ENCODE data around the gene RGS2.
A peak's percentile ranks its signal among the peaks of the same experiment; 100 is the strongest.

The RGS2 gene

GRCh38 chr1:192795916-192796618, 12.8 kb upstream of the RGS2 start:
- DNase-seq (ENCODE audit: low read depth), result no peak

- DNase-seq (ENCODE audit: low read depth), result no peak
Observed at GRCh38 chr1:192797143-192797542, 11.7 kb upstream of the RGS2 start.

GRCh38 chr1:192797891-192798290, 10.9 kb upstream of the RGS2 start:
- DNase-seq (ENCODE audit: low read depth), result no peak

GRCh38 chr1:192801451-192801850, 7.4 kb upstream of the RGS2 start:
- peak; percentile 15 for DNase-seq (ENCODE audit: low read depth)

GRCh38 chr1:192802406-192802805, 6.4 kb upstream of the RGS2 start:
- DNase-seq (ENCODE audit: low read depth), result no peak

DNA sequence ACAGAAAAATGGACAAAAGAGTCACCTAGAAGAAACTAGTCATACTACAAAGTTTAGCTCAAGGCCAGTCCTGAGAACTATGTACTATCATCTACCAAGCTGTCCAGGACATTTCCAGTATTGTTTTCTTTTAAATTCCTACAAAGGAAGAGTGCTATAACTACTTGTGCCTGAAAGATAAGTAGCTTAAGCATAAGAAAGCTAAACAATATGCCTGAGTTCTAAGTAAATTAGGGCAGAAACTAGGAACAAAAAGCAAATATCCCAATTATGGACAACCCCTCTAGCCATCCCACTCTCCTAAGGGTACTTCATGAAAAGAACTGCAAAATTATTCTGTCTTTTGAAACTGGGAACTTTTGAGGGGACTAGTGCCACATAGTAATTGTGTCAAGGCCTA, 5.3 kb upstream of the RGS2 start:
- no peak for DNase-seq (ENCODE audit: low read depth)

GRCh38 chr1:192805832-192806323, 3.0 kb upstream of the RGS2 start:
- peak; percentile 94 for DNase-seq (ENCODE audit: low read depth)

DNA sequence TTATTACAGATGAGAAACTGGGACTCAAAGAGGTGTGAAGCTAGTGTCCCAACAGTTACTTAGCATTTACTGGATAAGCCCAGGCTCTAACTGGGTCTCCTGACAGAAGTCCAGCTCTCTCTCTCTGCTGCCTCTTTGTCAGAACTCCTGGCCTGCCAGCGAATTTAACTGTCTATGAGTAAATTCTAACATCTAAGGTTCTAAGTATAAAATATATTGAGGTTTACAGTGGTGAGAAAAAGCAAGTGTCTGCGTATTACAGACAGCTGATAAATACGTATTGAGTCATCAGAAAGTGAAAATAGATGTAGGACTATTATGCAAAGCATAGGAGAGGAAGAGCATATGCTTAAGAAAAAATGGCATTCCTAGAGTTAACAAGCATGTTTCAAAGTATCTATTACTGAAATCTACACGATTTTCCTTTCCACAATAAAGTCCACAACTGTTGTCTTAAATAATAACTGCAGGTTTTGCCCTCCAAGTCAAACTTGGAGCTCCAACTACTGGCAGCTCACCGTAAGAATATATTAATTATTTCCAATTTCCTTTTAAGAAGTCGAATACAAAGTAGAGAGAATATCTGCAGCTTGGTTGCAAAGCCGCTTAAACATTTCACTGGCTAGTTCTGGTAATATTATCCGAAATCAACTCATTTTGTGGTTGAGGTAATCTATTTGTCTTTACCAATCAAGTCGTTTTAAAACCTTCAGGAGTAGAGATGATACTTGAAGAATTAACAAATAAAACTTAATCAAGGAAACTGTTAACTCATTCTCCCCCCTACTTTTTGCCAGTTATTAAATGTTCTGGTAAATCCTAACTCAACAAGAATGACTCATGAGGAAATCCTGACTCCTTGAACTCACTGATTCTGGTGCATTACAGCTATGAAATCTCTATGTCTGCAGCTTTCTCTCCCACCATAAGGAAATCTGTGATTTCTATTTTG, 1.4 kb upstream of the RGS2 start:
- DNase-seq (ENCODE audit: low read depth), result peak; percentile 73

DNA sequence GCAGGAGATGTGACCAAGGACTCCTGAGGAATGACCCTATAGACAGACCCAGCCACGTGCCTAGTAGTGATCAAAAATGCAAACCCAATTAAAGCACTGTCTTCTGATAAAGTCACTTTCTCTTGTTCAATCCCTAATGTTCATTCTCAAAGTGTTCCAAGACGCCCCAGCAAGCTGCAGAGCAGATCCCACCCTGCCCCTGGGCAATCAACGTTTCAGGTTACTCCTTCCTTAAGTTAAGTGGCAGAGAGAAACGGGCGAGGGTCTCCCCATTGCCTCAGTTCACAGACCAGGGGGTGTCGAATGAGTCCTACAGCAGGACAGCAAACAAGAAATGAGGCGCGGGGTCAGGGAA, 699 bp upstream of the RGS2 start:
- no peak for DNase-seq (ENCODE audit: low read depth)

DNA sequence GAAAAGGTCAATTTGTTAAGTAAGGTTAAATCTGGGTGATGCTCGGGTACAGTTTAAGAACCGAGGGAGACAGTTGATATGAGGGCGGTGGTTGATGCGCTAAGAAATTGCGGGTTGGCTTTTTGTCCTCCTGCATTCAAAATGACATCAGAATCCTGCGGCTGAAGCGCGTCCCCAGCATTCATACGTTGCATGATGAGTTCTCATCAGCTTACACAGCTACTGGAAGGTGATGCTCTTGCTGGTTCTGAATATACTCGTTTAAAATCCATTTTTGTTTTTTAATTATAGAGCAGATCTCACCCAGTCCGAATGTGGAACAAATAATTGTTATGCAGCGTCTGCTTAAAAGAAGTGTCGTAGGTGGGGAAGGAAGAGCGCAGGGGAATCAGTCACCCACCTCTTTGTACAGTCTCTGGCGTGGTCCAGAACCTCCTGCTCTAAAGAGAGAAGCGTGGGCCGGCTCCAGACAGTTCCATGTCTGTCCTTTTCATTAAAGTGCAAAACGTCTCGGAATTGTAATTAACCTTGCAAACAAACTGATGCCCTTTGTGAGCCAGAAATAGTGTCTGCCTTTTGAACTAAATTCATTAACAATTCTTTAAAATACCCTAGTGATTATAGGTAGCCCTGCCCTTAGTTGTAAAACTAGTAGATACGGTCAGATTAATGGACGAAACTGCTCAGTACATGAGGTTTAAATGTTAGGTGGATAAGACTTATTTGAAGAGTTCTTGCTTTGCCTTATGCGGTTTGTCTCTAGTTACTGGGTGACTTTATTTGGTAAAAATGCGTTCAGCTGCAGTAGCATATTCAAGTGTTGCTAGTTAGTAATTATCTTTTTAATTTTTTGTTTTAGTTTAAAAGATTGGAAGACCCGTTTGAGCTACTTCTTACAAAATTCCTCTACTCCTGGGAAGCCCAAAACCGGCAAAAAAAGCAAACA, 741 bp downstream of the RGS2 start:
- DNase-seq (ENCODE audit: low read depth), result peak; percentile 75

GRCh38 chr1:192810253-192810880, 1.5 kb downstream of the RGS2 start:
- no peak for DNase-seq (ENCODE audit: low read depth)

DNA sequence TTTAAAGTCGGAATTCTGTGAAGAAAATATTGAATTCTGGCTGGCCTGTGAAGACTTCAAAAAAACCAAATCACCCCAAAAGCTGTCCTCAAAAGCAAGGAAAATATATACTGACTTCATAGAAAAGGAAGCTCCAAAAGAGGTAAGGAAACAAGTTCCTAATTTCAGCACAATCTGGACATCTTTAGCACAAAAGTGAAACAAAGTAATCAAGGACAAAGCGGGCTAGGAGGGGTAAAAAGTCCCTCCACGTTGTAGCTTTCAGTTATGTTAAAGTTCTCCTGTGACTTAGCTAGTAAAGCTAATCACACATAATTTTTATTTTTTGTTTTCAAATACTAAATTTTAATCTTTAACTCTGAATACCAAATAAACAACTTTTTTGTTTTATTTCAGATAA, 2.2 kb downstream of the RGS2 start:
- no peak for DNase-seq (ENCODE audit: low read depth)

DNA sequence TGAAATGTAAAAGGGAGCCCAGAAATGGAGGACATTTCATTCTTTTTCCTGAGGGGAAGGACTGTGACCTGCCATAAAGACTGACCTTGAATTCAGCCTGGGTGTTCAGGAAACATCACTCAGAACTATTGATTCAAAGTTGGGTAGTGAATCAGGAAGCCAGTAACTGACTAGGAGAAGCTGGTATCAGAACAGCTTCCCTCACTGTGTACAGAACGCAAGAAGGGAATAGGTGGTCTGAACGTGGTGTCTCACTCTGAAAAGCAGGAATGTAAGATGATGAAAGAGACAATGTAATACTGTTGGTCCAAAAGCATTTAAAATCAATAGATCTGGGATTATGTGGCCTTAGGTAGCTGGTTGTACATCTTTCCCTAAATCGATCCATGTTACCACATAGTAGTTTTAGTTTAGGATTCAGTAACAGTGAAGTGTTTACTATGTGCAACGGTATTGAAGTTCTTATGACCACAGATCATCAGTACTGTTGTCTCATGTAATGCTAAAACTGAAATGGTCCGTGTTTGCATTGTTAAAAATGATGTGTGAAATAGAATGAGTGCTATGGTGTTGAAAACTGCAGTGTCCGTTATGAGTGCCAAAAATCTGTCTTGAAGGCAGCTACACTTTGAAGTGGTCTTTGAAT, 2.9 kb downstream of the RGS2 start:
- DNase-seq (ENCODE audit: low read depth), result no peak

DNA sequence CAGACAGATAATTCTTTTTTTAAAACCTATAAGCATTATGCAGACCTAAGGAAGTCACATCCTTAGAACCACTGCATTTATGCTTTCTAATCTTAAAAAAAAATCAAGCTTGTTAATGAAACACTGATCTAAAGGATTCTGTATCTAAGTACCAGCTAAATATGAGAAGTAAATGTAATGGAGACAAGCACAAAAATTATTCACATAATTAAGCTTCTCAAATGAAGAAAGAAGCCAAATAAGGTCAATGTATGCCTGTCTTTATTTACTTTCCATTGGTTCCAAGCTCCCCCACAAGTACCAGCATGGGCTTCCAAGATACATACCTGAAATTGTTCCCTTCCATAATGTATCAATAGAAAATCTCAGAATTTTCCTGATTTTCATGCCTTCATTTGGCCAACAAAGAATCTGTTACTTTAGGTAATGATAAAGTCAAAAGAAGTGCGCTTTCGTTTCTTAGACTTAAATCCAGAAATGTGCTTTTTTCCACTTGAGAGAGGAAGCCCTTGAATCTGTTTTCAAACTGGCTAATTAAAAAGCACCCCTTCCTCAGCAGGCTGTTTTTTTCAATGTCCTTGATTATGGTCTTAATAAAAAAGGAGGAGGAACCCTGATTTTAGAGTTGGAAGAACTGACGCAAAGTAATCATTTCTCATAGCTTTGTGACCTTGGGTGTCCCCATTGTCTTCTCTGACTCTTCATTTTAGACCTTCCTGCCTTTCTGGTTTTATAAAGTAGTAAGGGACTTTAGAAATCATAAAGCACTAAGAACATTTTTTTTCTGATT, 3.8 kb downstream of the RGS2 start:
- no peak for DNase-seq (ENCODE audit: low read depth)

GRCh38 chr1:192814805-192815204, 6.0 kb downstream of the RGS2 start:
- DNase-seq (ENCODE audit: low read depth), result no peak

- no peak for DNase-seq (ENCODE audit: low read depth)
Observed at GRCh38 chr1:192817246-192817645, 8.4 kb downstream of the RGS2 start.

GRCh38 chr1:192821296-192821695, 12.5 kb downstream of the RGS2 start:
- no peak for DNase-seq (ENCODE audit: low read depth)

- DNase-seq (ENCODE audit: low read depth), result no peak
Observed at GRCh38 chr1:192824511-192824910, 15.7 kb downstream of the RGS2 start.

DNA sequence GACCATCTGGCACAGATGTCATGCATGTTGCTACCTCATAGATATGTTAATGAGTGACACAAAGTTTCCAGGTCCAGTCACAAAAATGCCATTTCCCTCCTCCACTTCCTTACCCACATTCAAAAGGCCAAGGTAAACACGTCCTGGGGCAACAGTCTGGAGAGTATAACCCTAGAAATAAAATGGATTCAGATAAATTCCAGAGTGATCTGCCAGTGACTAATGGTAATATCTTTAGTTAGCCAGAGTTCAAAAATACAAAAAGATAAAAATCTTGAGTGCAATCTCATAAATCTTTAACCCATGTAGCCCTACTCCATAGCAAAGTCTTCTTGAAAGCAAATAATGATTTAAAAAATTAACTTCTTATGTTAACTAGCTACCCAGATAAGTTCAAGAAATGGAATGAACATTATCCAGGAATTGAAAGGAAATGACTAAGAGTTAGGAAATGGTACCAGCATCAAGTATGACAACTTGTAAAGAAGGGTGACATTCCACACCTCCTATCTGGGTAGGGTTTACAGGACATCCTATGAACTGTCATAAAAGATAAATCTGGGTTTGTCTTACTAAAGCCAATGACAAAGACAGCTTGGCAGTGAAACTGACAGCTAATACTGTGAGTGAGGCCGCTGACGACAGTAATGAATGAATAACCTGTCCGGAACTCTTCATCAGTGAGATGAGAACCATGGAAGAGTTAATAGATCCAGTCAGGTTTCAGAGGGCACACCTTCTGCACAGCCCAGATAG, 18.1 kb downstream of the RGS2 start:
- peak; percentile 75 for DNase-seq (ENCODE audit: low read depth)
